ENCODE measurements around the gene PHACTR1.
A peak's percentile ranks its signal among the peaks of the same experiment; 100 is the strongest.
"Not testable (repeated sequence)": the region's sequence is repeated elsewhere in the genome, so short reads cannot be mapped to it uniquely, and the experiment has no call there.

Gene PHACTR1

DNA sequence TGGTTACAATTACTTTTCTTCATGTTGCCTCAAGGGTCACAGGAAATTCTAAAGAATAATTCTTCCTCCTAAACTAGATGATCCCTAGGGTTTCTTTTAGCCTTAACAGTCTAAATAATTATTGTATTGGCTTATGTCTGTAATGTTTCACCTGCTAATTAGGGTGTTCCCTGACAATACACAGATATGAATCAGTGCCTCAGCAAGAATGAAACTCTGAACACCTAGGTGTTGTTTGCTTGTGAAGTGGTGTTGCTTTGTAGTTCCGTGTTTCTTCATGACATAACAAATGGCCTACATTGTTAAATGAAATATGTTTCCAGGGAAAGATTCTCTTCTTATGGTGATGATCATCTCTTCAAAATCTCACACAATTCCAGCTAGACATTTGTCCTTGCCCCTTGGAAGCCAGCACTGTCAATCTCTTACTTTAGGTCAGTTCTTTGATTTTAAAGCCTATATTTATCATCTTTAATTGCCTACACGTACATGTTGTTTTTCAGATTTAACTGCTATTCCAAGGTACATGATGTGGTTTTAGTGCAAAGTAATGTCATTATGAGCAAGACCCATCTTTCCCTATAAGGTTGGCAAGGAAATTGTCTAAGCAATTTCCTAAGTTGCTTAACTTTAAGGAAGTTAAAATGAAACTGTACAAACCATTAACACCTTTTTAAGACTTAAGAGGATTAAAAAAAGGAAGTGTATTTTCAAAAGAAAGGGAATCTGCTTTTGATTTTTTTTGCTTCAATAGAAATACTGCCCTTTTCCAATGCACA, 499.9 kb downstream of the PHACTR1 start:
- DNase-seq = no peak

DNA sequence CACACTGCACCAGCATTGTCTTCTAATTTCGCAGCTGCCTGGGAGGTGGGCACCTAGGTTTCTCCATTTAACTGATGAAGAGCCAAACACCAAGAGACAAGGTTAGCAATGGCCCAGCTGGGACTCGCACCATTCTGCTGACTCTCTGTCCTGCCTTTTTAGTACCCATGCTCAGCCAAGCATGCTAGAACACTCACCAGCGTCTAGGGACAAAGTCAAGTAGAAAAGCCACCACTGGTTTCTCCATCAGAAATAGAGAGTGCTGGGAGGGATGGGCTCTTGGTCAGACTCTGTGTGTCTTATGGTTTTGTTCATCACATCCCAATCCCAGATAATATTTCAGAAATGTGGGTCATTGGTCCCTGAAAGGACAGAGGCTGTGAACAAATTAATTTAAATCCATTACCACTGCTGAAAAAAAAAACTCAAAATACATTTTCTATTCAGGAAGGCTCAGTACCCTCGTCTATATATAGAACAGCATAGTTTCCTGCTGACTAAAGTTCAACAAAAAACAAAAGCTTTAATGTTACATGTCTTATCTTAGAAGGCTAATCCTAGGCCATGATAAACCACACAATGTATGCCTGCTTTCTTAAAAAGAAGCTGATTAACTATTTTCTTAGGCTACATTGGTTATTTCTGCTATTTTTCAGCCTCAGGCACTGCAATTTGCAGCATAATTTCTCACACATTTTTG, 500.8 kb downstream of the PHACTR1 start:
- no peak for DNase-seq

DNA sequence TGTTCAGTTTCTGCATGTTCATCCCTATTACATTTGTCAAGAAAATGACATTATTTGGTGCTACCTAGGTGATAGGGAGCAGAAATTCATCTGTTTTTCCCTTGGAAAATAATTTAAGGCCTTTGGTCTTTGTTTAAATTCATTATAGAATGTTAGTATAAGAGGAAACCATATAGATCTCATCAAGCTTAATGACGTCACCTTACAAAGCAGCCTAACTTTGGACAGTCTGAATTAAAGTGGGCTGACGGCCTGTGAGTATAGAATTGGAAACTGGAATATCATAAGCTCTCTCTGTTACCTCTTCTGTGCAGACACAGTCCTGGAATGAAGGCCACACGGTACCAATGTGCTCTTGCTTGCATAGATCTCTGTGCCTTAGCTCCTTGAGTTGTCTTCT, 503.7 kb downstream of the PHACTR1 start:
- no peak for DNase-seq

GRCh38 chr6:13222048-13222447, 505.5 kb downstream of the PHACTR1 start:
- no peak for DNase-seq

GRCh38 chr6:13226071-13226470, 509.5 kb downstream of the PHACTR1 start:
- DNase-seq = no peak

DNA sequence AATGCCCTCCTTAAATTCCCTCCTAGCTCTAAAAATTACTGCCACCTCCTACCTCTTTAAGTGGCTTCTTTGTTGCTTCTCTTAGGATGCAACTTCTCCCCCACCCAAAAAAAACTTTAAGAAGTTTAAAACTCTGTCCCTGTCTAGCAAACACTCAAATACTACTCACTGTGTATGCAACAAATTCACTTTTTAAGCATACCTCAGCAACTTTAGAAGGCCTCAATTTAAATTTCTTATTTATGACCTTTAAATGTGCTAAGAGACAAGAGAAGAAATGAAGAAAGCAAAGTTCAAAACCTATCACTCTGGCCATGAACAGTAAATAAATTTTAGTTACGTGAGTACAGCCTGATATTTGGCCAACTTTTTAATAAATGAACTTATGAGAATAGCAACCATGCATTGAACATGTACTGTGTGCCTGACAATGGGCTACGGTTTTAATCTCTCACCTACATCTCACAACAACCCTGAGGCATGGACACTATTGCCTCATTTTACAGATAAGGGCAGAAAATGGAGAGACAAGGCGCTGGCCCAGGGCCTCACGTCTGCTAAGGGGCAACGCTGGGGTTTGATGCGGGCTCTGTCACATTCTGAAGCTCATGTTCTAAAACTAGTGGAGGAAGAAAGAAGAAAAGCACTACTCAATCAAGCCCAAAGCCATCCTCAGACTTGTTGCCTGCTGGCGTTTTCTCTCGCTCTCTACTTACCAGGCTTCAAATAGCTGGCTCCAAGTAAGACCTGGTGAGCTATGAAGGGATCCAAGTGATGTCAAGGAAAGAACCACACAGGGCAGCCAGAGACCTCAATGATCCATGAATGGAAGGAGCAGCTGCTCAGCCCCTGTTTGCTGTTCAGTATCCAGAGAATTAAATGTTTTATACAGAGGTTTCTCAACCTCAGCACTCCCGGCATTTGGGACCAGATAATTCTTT, 512.0 kb downstream of the PHACTR1 start:
- DNase-seq = no peak

GRCh38 chr6:13229205-13230085, 512.9 kb downstream of the PHACTR1 start:
- DNase-seq = peak; percentile 29

DNA sequence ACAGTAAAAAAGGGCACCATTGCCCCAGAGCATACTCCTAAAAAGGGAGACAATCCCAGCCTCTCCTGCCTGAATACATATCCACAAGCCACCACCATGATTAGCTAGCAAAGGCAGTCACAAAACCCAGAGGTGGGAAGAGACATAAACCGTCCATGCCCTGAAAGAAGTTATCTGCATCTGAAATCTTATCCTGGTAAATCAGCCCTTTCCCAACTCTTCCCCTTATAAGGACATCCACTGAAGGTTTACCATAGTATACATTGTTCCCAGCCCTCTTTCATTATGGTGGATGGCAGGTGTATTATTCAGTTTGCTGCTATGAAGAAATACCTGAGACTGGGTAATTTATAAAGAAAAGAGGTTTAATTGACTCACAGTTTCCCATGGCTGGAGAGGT, 516.5 kb downstream of the PHACTR1 start:
- DNase-seq = no peak

DNA sequence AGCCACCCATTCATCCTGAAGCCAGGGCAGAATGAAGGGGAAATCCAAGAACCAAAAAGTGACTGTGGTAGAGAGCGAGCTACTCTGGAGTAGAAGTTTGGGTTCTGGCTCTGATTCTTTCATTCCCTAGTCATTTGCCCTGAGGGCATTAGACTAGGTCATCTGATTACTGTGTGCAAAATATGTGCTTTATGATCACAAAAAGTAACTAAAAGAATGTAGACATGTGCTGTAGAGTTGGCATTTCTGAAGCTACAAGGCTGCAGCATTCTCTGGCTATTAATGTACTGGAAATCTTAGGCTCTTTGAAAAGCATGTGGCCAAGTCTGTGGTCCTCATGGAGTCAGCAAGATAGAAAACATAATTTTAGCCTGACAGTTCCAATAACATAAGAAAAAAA, 517.6 kb downstream of the PHACTR1 start:
- no peak for DNase-seq

- no peak for DNase-seq
These were observed 518.8 kb downstream of the PHACTR1 start for GRCh38 chr6:13235339-13235738.

DNA sequence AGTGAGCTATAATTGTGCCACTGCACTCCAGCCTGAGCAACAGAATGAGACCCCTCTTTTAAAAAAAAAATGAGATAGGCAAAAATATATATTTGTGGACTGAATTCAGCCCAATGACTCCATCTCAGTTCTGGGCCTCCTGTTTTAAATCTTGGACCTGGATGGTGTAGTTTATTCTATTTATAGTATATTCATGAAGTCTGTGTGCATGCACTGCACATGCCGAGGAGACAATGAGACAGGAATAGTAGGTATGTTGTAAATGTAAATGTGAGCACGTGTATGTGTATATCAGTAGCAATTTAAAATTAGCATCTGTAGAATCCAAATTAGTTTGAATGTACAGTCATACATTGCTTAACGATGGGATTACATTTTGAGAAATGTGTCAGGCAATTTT, 520.8 kb downstream of the PHACTR1 start:
- no peak for DNase-seq

GRCh38 chr6:13238017-13238416, 521.5 kb downstream of the PHACTR1 start:
- DNase-seq = no peak

- no peak for DNase-seq
These were observed 522.2 kb downstream of the PHACTR1 start for GRCh38 chr6:13238640-13239216.

DNA sequence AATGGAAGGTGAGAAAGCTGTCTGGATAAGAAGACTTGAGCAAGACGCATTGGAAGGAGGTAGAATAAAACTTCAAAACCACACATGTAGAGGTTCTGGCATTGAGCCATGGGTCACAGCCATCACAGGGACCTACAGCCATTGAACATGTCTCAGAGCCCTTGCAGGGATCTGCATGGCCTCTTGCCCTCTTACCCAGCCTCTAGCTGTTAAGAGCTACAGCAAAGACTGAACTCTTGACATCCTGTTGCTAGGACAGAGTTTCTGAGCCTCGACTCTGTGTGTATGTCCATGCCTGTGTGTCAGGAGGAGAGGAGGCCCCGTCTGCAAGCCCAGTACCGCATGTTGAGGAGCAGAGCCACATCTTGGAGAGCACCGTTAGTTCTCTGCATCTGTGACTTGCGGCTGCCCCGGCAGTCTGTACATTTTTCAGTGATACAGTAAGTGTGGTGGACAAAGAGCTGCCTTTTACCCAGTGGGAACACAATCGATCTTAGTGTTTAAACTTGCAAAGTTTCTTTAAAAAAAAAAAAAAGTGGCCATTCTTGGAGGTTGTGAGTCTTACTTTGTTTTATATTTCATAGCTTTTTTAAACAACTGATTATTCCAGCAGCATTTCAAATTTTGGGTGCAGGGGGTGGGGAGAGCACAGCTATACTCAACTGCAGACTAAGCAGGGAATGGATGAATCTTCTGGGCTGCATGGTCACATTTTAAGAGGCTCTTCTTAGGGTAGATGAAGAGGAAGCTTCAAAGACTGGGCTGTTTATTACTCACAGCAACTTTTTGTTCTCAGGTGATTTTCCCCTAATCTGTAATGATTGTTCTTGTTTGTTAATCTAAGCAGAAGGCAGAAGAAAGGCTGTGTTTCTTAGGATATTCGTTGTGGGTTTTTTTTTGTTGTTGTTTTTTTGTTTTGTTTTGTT, 523.2 kb downstream of the PHACTR1 start:
- DNase-seq = no peak

- no peak for DNase-seq
These were observed 524.8 kb downstream of the PHACTR1 start for GRCh38 chr6:13241364-13241763.

DNA sequence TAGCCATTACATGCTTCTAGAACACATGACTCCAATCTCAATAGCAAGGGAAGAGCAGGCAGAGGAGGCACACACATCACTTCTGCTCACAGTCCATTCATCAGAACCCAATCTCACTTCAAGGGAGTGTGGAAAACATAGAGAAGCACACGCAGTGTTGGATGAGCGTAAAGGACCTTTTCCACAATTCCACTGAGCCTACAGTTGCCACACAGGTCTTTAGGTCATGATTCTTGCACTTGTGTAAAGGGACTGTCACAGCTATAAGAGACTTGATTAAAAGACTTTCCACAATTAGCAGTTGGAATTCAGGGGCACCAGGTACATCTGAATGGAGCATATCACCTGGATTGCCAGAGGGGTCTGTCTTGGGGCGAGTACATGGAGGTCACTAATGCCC, 525.6 kb downstream of the PHACTR1 start:
- DNase-seq = no peak

GRCh38 chr6:13242590-13242989, 526.0 kb downstream of the PHACTR1 start:
- no peak for DNase-seq

- no peak for DNase-seq
These were observed 526.5 kb downstream of the PHACTR1 start for GRCh38 chr6:13243033-13243432.

GRCh38 chr6:13243745-13244144, 527.2 kb downstream of the PHACTR1 start:
- DNase-seq = not testable (repeated sequence)

DNA sequence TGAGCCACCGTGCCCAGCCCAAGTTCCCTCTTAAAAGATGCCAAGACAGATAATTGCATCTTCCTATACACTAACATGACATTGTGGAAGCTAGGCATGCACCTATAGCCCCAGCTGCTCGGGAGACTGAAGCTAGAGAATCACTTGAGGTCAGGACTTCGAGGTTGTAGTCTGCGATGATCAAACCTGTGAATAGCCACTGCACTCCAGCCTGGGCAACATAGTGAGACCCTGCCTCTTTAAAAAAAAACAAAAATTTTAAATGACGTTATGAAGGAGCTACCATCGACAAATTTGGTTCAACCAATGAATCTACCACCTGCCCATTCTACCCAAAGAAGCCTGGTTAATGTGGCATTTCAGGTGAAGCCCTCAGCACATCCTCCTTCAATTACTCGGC, 531.1 kb downstream of the PHACTR1 start:
- no peak for DNase-seq

DNA sequence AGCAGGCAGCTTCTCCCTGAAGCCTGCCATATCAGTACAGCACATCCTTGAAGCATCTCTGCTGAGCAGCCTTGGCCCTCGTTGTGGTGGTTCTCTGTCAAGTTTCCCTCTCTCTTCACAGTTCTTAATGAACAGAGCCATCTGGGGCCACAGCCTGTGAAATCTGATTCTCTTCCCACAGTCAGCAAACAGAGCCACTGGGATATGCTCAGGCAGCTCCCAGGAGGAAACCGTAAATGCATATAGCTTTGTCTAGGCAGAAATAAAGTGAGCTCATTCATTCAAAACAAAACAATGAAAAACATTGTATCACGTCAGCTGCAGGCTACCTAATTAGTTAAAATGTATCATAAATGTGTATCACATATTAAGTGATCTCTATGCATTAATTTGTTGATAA, 531.5 kb downstream of the PHACTR1 start:
- DNase-seq = no peak

All from CD4-positive, alpha-beta T cell treated with Interleukin-10 for 1 hour (primary cell).